Dedifferentiated amniotic fluid mesenchymal stem cell (primary cell): Measurements from ENCODE around the gene PPP2R2C.

Experiments
- DNase-seq: peaks from one replicate; pipeline ENCODE4 v3.0.0-alpha.2; 2016; ENCODE audit errors: extremely low spot score

The PPP2R2C gene

GRCh38 chr4:6469898-6470501 is 2.4 kb downstream of the PPP2R2C start:
- no peak for DNase-seq

- DNase-seq: no peak
These were observed 3.3 kb downstream of the PPP2R2C start for GRCh38 chr4:6469144-6469543.

GRCh38 chr4:6468376-6468775 is 4.0 kb downstream of the PPP2R2C start:
- DNase-seq: no peak

- DNase-seq: no peak
These were observed 4.8 kb downstream of the PPP2R2C start for GRCh38 chr4:6467600-6467999.

GRCh38 chr4:6466756-6467381 is 5.5 kb downstream of the PPP2R2C start:
- DNase-seq: no peak

GRCh38 chr4:6465955-6466354 is 6.5 kb downstream of the PPP2R2C start:
- DNase-seq: no peak

GRCh38 chr4:6464842-6465588 is 7.4 kb downstream of the PPP2R2C start:
- DNase-seq: no peak

- no peak for DNase-seq
These were observed 8.8 kb downstream of the PPP2R2C start for GRCh38 chr4:6463311-6464289.

GRCh38 chr4:6461301-6462165 is 10.9 kb downstream of the PPP2R2C start:
- no peak for DNase-seq

GRCh38 chr4:6460876-6461275 is 11.5 kb downstream of the PPP2R2C start:
- no peak for DNase-seq

GRCh38 chr4:6458528-6458927 is 13.9 kb downstream of the PPP2R2C start:
- no peak for DNase-seq

- no peak for DNase-seq
These were observed 16.0 kb downstream of the PPP2R2C start for GRCh38 chr4:6456450-6456849.

- DNase-seq: no peak
These were observed 18.1 kb downstream of the PPP2R2C start for GRCh38 chr4:6454112-6454910.

GRCh38 chr4:6453688-6453990 is 18.8 kb downstream of the PPP2R2C start:
- no peak for DNase-seq

- no peak for DNase-seq
These were observed 19.3 kb downstream of the PPP2R2C start for GRCh38 chr4:6452897-6453687.

- no peak for DNase-seq
These were observed 20.1 kb downstream of the PPP2R2C start for GRCh38 chr4:6452116-6452896.

- no peak for DNase-seq
These were observed 21.1 kb downstream of the PPP2R2C start for GRCh38 chr4:6451309-6451708.

GRCh38 chr4:6450709-6451108 is 21.7 kb downstream of the PPP2R2C start:
- DNase-seq: no peak
